MCF 10A (cell line): ENCODE measurements around the gene ARMC3. TPM values are rescaled to one million over a fixed set of nuclear protein-coding genes. Genes with fewer than 3 reads are reported as not detected.
A peak's percentile ranks its signal among the peaks of the same experiment; 100 is the strongest.

ENCODE experiments used
- BruUV-seq: library from RNA; stranded (reverse); fragments of 400-500 nt; replicated peaks from 2 replicates; lab custom pipeline; 2021; lab: Mats Ljungman, UMichigan
- CTCF ChIA-PET: fragments of 300-600 bp; sonication (Branson Sonifier 250); formaldehyde crosslinking; extraction: SDS; loops from one replicate; lab custom pipeline; 2021; ENCODE audit warnings: antibody characterized with exemption, inconsistent platforms; lab: Yijun Ruan, JAX
- POLR2A ChIA-PET: fragments of 300-600, 350-650 bp; sonication (Branson Sonifier 250); formaldehyde crosslinking; extraction: SDS; loops from one replicate; lab custom pipeline; 2020; ENCODE audit warnings: antibody characterized with exemption, inconsistent platforms; lab: Yijun Ruan, JAX
- DNase-seq: peaks from one replicate; pipeline ENCODE4 v3.0.0-alpha.2; 2018; ENCODE audit not compliant: unreplicated experiment
- H3K27ac Mint-ChIP-seq: one replicate; pipeline ENCODE4 v1.8.0; 2022; ENCODE audit warnings: mild to moderate bottlenecking, low read depth, mixed read lengths; ENCODE audit not compliant: unreplicated experiment
- H3K27me3 Mint-ChIP-seq: one replicate; pipeline ENCODE4 v1.8.0; 2022; ENCODE audit warnings: mixed read lengths; ENCODE audit not compliant: insufficient read depth, unreplicated experiment
- H3K36me3 Mint-ChIP-seq: one replicate; pipeline ENCODE4 v1.8.0; 2022; ENCODE audit warnings: mild to moderate bottlenecking, moderate library complexity, mixed read lengths; ENCODE audit not compliant: insufficient read depth, unreplicated experiment
- H3K4me1 Mint-ChIP-seq: one replicate; pipeline ENCODE4 v1.8.0; 2022; ENCODE audit warnings: mixed read lengths; ENCODE audit not compliant: insufficient read depth, unreplicated experiment
- H3K4me3 Mint-ChIP-seq: one replicate; pipeline ENCODE4 v1.8.0; 2022; ENCODE audit warnings: mild to moderate bottlenecking, moderate library complexity, mixed read lengths; ENCODE audit not compliant: unreplicated experiment
- H3K9me3 Mint-ChIP-seq: one replicate; pipeline ENCODE4 v1.8.0; 2022; ENCODE audit warnings: mixed read lengths; ENCODE audit not compliant: unreplicated experiment
- intact Hi-C: fragments of 100-400 bp; cut with micrococcal nuclease; formaldehyde crosslinking; loops from 2 replicates; pipeline ENCODE4 v1.14.1; 2022
- total RNA-seq: library from RNA; stranded (reverse); gene quantifications from 2 replicates; pipeline ENCODE4 v1.2.3, GENCODE V29; 2022
- TF ChIP-seq, protein P1 (sequence below): fragments of 200-600 bp; IDR thresholded peaks from one replicate; pipeline ENCODE4 v1.8.0; 2022; ENCODE audit warnings: antibody characterized with exemption, mild to moderate bottlenecking; ENCODE audit not compliant: unreplicated experiment

Gene ARMC3
- total RNA-seq, 1 experiment from 2014 or later: not detected

DNA sequence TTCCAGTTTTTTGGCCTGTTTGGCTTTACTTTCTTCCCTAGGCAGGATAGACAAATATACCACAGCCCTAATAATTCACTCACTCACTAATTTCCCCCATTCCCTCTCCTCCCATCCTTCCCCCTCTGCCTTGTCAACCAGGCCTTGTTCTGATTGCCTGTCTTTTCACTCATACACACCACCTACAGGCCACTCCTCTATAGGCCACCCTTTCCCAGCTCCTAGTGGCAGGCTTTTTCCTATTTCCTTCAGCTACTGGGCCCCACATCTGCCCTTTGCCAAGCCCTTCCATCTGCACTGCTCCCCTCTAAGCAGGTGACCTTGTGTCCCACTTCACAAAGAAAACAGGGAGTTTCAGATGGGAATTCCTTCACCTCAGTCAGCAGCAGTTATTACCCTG is 107.7 kb downstream of the ARMC3 start:
- Mint-ChIP-seq H3K4me1 (no peaks in the 10 kb centered on the region), H3K9me3 (no peaks in the 10 kb centered on the region), H3K27ac (no peak overlapping the region), H3K4me3 (no peak overlapping the region), H3K36me3 (no peaks in the 10 kb centered on the region), H3K27me3 (peaks cover 16% of the 10 kb centered on the region)
- ChIA-PET CTCF (no interaction called here), POLR2A (no interaction called here)
- peak; percentile 22 for DNase-seq
- intact Hi-C loops: no loop called here
- BruUV-seq: no TSS peak
- TF ChIP-seq, protein P1, sequence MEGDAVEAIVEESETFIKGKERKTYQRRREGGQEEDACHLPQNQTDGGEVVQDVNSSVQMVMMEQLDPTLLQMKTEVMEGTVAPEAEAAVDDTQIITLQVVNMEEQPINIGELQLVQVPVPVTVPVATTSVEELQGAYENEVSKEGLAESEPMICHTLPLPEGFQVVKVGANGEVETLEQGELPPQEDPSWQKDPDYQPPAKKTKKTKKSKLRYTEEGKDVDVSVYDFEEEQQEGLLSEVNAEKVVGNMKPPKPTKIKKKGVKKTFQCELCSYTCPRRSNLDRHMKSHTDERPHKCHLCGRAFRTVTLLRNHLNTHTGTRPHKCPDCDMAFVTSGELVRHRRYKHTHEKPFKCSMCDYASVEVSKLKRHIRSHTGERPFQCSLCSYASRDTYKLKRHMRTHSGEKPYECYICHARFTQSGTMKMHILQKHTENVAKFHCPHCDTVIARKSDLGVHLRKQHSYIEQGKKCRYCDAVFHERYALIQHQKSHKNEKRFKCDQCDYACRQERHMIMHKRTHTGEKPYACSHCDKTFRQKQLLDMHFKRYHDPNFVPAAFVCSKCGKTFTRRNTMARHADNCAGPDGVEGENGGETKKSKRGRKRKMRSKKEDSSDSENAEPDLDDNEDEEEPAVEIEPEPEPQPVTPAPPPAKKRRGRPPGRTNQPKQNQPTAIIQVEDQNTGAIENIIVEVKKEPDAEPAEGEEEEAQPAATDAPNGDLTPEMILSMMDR: no peak

DNA sequence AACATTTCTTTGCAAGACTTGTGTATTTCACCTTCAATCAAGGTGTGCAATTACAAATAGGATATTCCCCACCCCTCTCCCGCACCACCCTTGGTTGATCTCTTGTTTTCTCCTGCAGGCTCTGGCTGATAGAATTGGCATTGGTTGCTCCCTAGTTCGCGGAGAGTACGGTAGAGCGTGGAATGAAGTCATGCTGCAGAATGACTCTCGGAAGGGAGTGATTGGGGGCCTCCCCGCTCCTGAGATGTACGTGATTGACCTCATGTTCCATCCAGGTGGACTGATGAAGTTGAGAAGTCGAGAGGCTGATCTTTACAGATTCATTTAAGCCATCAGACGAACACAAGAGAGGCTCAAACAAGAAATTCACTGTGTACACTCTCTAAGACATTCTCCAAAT is 109.3 kb downstream of the ARMC3 start:
- ChIA-PET CTCF (no interaction called here), POLR2A (interaction anchor here (0.7 kb wide), 1 partner anchor 26 kb away, joined by 3 read pairs; no protein-coding TSS in a partner anchor)
- no peak overlapping the region for H3K27ac Mint-ChIP-seq
- intact Hi-C loops: no loop called here
- H3K9me3 Mint-ChIP-seq: no peaks in the 10 kb centered on the region
- BruUV-seq: no TSS peak
- TF ChIP-seq, protein P1: no peak
- no peaks in the 10 kb centered on the region for H3K27me3 Mint-ChIP-seq
- DNase-seq: no peak
- H3K4me3 Mint-ChIP-seq: no peak overlapping the region
- H3K4me1 Mint-ChIP-seq: no peaks in the 10 kb centered on the region
- H3K36me3 Mint-ChIP-seq: no peaks in the 10 kb centered on the region

DNA sequence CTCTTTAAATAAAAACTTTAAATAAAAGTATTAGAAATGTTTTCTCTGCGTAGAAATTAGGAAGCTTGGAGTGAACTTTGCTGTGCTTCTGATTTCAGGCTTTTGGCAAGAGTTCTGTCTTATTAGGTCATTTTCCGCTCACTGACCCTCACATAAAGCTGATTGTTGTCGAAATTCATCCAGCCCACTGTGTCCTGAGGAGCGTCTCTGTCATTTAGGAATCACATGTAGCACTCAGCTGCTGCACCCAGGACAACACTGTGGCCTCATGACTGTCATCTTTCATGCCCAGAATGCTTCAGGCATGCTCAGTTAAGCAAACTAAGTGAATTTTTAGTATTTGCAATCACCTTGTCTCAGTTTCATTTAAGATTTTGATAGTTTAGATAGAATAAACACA is 109.7 kb downstream of the ARMC3 start:
- Mint-ChIP-seq H3K27ac (no peak overlapping the region), H3K27me3 (no peaks in the 10 kb centered on the region), H3K36me3 (no peaks in the 10 kb centered on the region), H3K9me3 (no peaks in the 10 kb centered on the region), H3K4me3 (no peak overlapping the region), H3K4me1 (no peaks in the 10 kb centered on the region)
- ChIA-PET CTCF (no interaction called here), POLR2A (no interaction called here)
- no TSS peak for BruUV-seq
- TF ChIP-seq, protein P1: no peak
- DNase-seq: no peak
- intact Hi-C loops: no loop called here

DNA sequence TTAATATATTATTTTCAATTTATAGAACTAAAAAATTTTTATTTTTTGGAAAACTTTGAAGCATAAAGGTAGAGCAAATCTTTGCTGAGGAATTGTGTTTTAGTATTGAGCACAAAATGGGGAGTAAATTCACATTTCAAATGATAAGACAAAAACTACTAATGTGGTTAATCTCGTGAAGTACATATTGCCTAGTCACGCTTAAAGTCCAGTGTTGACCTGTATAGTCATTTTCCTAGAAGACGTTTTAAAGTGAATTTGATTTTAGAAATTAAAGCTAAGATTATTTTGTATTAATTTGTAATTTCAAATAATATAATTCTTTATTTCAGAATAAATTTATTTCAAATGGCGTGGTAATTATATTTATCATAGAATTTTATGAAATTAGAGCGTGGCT is 110.3 kb downstream of the ARMC3 start:
- Mint-ChIP-seq H3K27me3 (no peaks in the 10 kb centered on the region), H3K27ac (no peak overlapping the region), H3K9me3 (no peaks in the 10 kb centered on the region), H3K4me3 (no peak overlapping the region), H3K4me1 (no peaks in the 10 kb centered on the region), H3K36me3 (no peaks in the 10 kb centered on the region)
- intact Hi-C loops: no loop called here
- no peak for DNase-seq
- TF ChIP-seq, protein P1: no peak
- BruUV-seq: no TSS peak
- ChIA-PET CTCF (interaction anchor here (0.5 kb wide), 1 partner anchor 1345 kb away, joined by 3 read pairs; no protein-coding TSS in a partner anchor), POLR2A (no interaction called here)
